Measurements from ENCODE around the gene POU6F2.

Gene POU6F2

DNA sequence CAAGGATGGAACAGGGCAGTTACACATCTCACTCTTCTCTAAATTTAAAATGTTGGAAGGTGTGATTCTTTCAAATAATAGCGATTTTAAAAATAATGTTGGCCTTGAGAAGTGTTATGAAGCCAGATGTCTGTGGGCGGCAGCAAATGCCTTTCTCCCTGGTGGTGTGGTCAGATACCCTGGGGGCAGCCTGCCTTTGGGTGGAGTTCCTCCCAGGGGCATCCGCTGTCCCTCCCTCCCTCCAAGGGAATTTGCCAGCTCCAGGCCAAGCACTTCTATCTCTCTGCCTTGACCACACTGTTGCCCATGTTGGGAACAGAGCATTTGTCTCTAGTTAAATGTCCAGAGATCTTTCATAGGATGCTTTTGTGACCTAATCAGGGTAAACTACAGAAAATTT, 121.4 kb downstream of the POU6F2 start:
- DNase-seq (ENCODE audit: low read depth): no peak
- H3K4me3 ChIP-seq (replicated peaks; ENCODE audit: low read depth, low read length): no peak overlapping the region
- TF ChIP-seq, protein P1, sequence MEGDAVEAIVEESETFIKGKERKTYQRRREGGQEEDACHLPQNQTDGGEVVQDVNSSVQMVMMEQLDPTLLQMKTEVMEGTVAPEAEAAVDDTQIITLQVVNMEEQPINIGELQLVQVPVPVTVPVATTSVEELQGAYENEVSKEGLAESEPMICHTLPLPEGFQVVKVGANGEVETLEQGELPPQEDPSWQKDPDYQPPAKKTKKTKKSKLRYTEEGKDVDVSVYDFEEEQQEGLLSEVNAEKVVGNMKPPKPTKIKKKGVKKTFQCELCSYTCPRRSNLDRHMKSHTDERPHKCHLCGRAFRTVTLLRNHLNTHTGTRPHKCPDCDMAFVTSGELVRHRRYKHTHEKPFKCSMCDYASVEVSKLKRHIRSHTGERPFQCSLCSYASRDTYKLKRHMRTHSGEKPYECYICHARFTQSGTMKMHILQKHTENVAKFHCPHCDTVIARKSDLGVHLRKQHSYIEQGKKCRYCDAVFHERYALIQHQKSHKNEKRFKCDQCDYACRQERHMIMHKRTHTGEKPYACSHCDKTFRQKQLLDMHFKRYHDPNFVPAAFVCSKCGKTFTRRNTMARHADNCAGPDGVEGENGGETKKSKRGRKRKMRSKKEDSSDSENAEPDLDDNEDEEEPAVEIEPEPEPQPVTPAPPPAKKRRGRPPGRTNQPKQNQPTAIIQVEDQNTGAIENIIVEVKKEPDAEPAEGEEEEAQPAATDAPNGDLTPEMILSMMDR (IDR thresholded peaks at IDR 0.05; ENCODE audit: low read length, missing control alignments): no peak

DNA sequence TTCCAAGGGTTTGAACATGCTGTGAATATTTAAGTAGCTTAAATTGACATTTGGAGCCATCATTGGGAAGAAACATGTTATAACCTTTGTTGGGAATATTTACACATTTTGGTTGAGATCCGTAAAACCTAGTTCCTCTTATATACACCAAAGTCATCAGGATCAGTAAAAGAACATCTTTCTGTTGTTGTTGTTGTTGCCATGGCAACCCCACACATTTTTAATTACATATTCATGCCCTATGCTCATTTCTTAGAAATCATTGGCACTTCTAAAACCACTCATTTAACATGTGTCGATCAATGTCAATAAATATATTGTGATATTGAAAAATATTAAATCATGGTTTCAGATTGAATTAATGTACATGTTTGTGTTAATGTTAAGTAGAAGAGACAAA, 122.6 kb downstream of the POU6F2 start:
- no peak overlapping the region for H3K4me3 ChIP-seq (replicated peaks; ENCODE audit: low read depth, low read length)
- TF ChIP-seq, protein P1 (IDR thresholded peaks at IDR 0.05; ENCODE audit: low read length, missing control alignments): no peak
- DNase-seq (ENCODE audit: low read depth): no peak

DNA sequence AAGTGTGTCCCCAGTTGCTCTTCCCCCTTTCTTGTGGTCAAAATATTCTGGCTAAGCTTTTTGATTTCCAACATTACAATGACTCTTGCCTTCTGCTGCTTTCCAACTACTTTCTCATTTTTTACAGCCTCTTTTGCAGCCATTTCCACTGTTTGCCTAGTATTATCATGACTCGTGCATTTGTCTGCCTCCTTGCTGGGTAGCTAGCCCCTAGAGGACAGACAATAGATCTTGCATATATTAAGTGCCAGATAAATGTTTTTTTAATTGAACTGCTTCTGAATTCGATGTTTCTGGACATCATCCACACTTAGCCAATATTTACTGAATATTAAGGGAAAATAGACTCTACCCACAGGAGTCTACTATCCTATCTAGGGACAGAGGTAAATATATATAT, 124.5 kb downstream of the POU6F2 start:
- TF ChIP-seq, protein P1 (IDR thresholded peaks at IDR 0.05; ENCODE audit: low read length, missing control alignments): no peak
- no peak for DNase-seq (ENCODE audit: low read depth)
- no peak overlapping the region for H3K4me3 ChIP-seq (replicated peaks; ENCODE audit: low read depth, low read length)

DNA sequence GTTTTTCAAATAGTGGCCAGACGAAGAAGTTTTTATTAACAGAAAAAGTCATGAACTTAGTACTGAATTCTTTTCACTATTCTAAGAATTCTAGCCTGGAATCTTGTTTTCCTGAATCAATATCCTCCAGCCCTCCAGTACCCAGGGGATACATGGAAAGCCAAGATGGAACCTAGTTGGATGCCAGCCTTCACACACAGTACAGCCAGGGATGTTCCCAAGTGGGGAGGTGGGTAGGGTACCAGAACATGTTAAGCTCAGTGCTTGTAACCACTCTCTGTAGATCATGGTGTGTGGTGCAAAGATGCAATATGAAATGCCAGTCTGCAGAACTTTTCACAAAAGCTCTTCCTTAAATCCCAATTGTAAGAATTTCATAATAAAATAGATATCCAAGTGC, 128.0 kb downstream of the POU6F2 start:
- TF ChIP-seq, protein P1 (IDR thresholded peaks at IDR 0.05; ENCODE audit: low read length, missing control alignments): no peak
- no peak for DNase-seq (ENCODE audit: low read depth)

DNA sequence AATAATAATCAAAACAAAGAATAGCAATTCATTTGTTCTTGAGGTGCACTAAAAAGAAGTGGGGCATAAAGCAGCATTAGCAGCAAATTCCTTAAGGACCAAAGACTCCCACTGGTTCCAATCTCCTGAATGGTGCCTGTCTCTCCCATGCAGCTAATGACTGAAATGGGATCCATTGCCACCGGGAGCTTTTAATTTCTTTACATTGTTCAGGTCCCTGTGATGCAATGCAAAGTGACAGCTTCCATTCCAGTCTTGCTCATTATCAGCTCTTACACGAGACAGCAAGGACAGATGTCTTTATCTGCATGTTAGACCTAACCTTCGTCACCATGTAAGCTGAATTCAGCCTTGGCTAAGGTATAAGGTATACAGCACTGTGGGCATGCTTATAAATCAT, 148.1 kb downstream of the POU6F2 start:
- TF ChIP-seq, protein P1 (IDR thresholded peaks at IDR 0.05; ENCODE audit: low read length, missing control alignments): no peak

More for the DNA sequence above, 128.0 kb downstream of the POU6F2 start:
- no peak overlapping the region for H3K4me3 ChIP-seq (replicated peaks; ENCODE audit: low read depth, low read length)

DNA sequence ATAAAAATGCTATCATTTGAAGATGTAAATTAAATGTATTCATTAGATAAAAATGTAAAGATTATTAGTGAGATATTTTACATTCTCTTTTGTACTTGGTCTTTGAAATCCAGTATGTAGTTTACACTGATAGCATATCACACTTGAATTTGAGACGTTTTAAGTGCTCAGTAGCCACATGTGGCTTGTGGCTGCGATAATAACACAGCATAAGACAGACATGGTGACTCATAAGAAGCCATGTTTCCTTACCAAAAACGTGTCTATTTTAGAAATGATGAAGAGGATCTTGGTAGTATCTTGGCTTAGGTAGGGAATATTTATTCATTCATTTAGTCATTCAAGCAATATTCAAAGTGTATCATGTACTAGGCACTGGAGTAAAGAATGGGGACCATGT, 149.3 kb downstream of the POU6F2 start:
- TF ChIP-seq, protein P1 (IDR thresholded peaks at IDR 0.05; ENCODE audit: low read length, missing control alignments): no peak

More for the DNA sequence above, 148.1 kb downstream of the POU6F2 start:
- no peak overlapping the region for H3K4me3 ChIP-seq (replicated peaks; ENCODE audit: low read depth, low read length)
- DNase-seq (ENCODE audit: low read depth): no peak

DNA sequence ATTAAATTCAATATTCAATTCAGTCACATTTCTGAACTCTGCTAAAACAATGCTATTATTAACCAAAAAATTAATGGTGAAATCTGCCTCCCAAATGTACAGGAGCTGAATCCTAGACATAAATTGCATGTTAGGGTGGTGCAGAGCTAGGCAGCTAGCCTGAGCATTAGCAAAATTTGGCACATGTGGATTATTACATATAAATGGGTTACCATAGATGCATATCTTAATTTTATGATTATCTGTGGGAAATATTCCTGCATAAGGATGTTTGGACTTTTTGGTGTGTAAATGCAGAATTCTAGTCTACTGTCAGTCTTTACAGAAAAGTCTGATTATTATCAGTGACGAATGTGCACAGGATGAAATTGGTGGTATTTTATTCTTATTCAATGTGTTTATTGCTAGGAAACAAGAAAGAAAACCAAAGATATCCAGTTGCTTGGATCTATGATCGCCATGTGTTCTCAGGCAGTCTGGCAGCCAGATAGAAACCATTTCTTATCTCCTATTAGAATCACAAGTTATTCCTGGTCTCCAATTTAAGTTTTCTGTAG, 150.7 kb downstream of the POU6F2 start:
- no peak for DNase-seq (ENCODE audit: low read depth)
- no peak overlapping the region for H3K4me3 ChIP-seq (replicated peaks; ENCODE audit: low read depth, low read length)
- TF ChIP-seq, protein P1 (IDR thresholded peaks at IDR 0.05; ENCODE audit: low read length, missing control alignments): no peak

More for the DNA sequence above, 149.3 kb downstream of the POU6F2 start:
- DNase-seq (ENCODE audit: low read depth): no peak
- H3K4me3 ChIP-seq (replicated peaks; ENCODE audit: low read depth, low read length): no peak overlapping the region

All from fibroblast of pulmonary artery (primary cell).